HepG2 (cell line): ENCODE results near the gene ANKZF1. TPM values are rescaled to one million over a fixed set of nuclear protein-coding genes. Genes with fewer than 3 reads are reported as not detected.

Experiments used
- AGO2 ChIP-seq: fragments of 200-400 bp; formaldehyde crosslinking; optimal IDR thresholded peaks from 2 replicates; pipeline ENCODE3; 2017; ENCODE audit warnings: mild to moderate bottlenecking, low read depth, low read length, moderate library complexity
- BRF2 ChIP-seq: sonication (generic); formaldehyde crosslinking; IDR thresholded peaks from 2 replicates; pipeline ENCODE4 v1.8.1; 2022; ENCODE audit warnings: mild to moderate bottlenecking, missing genetic modification reagents
- DMTF1 ChIP-seq: sonication (generic); formaldehyde crosslinking; IDR thresholded peaks from 2 replicates; pipeline ENCODE4 v1.4.0; 2020; ENCODE audit warnings: mild to moderate bottlenecking, missing genetic modification reagents
- GPBP1L1 ChIP-seq: sonication (generic); formaldehyde crosslinking; IDR thresholded peaks from 2 replicates; pipeline ENCODE4 v1.5.0; 2020; ENCODE audit warnings: mild to moderate bottlenecking, missing genetic modification reagents
- MXI1 ChIP-seq: IDR thresholded peaks from 3 replicates; pipeline ENCODE4 v1.6.1; 2012; ENCODE audit warnings: low read depth, low read length, inconsistent platforms, borderline replicate concordance
- NFAT5 ChIP-seq: sonication (generic); formaldehyde crosslinking; IDR thresholded peaks from 2 replicates; pipeline ENCODE4 v1.4.0; 2020; ENCODE audit warnings: missing genetic modification reagents
- ZKSCAN1 ChIP-seq: fragments of 150-350 bp; IDR thresholded peaks from 2 replicates; pipeline ENCODE4 v1.6.1; 2014; ENCODE audit warnings: low read length
- ZMYM4 ChIP-seq: sonication (generic); formaldehyde crosslinking; IDR thresholded peaks from 2 replicates; pipeline ENCODE4 v1.8.1; 2023; ENCODE audit warnings: mild to moderate bottlenecking, missing genetic modification reagents
- ZNF253 ChIP-seq: sonication (generic); formaldehyde crosslinking; IDR thresholded peaks from 2 replicates; pipeline ENCODE4 v1.8.0; 2022; ENCODE audit warnings: mild to moderate bottlenecking, missing genetic modification reagents, borderline replicate concordance
- ZNF317 ChIP-seq: sonication (generic); formaldehyde crosslinking; IDR thresholded peaks from 2 replicates; pipeline ENCODE4 v1.5.0; 2020; ENCODE audit warnings: mild to moderate bottlenecking, missing genetic modification reagents
- ZNF333 ChIP-seq: sonication (generic); formaldehyde crosslinking; IDR thresholded peaks from 2 replicates; pipeline ENCODE4 v1.4.0; 2020; ENCODE audit warnings: mild to moderate bottlenecking, missing genetic modification reagents, borderline replicate concordance
- ZNF629 ChIP-seq: sonication (generic); formaldehyde crosslinking; conservative IDR thresholded peaks from 2 replicates; pipeline ENCODE4 v1.5.0; 2020; ENCODE audit warnings: missing genetic modification reagents
- ZNF784 ChIP-seq: sonication (generic); formaldehyde crosslinking; IDR thresholded peaks from 2 replicates; pipeline ENCODE4 v1.5.1; 2020; ENCODE audit warnings: missing genetic modification reagents, mild to moderate bottlenecking, borderline replicate concordance
- polyA plus RNA-seq, 8 experiments: library from polyadenylated mRNA; depleted of rRNA in 3 of 8; stranded (reverse) in 7 of 8; unstranded in 1 of 8; fragments of >200 nt; fragmentation: Illumina TruSeq in 4 of 8; extraction: Trizol in 4 of 8; gene quantifications; 2 replicates each; pipeline versions ENCODE4 v1.2.1 to v1.2.3, GENCODE V29; 2011 to 2016; ENCODE audit warnings: low read depth in 4 of 8, missing spikeins in 1 of 8, mixed read lengths in 1 of 8; ENCODE audit not compliant: insufficient read depth in 1 of 8
- total RNA-seq, 5 experiments: library from RNA; depleted of rRNA; stranded (reverse); fragments of >200 nt; fragmentation: Illumina TruSeq; extraction: Trizol; gene quantifications; 2 replicates each; pipeline ENCODE4 v1.2.3, GENCODE V29; 2016; ENCODE audit warnings: low read depth in 1 of 5

Gene ANKZF1
- total and polyA plus RNA-seq, 2 of the 13 experiments (the other 11 are each of a cell fraction or from before 2014, with no cell fraction given) = 25.3 to 128 TPM

GRCh38 chr2:219253753-219254589 is 24.4 kb downstream of the ANKZF1 start, which contains the start of gene TUBA4A (continued):
- no peak for TF ChIP-seq DMTF1 (CRISPR knock-in tag)
- TF ChIP-seq ZKSCAN1 = no peak
- peak; percentile 11; the same call in 1 of the 2 replicates for TF ChIP-seq ZNF333 (CRISPR knock-in tag)
- peak; percentile 57; the same call in 1 of the 2 replicates for TF ChIP-seq ZNF317 (CRISPR knock-in tag)
- peak; percentile 44; the same call in 1 of the 2 replicates for TF ChIP-seq ZMYM4 (CRISPR knock-in tag)
- peak; percentile 61; the same call in 2 of the 3 replicates for TF ChIP-seq MXI1
- TF ChIP-seq ZNF253 (CRISPR knock-in tag) = no peak
- peak; percentile 12 for TF ChIP-seq AGO2
- no peak for TF ChIP-seq GPBP1L1 (CRISPR knock-in tag)
- peak; percentile 15; the same call in 1 of the 2 replicates for TF ChIP-seq ZNF629
- TF ChIP-seq BRF2 (CRISPR knock-in tag) = peak; percentile 65; the same call in 1 of the 2 replicates
- no peak; the same call in 1 of the 2 replicates for TF ChIP-seq NFAT5 (CRISPR knock-in tag)
- 0 out of 2 replicates have a peak, but pooled peaks have one; percentile 31 for TF ChIP-seq ZNF784 (CRISPR knock-in tag)
